HFFc6 (cell line): ENCODE results near the gene FAM221A. TPM values are rescaled to one million over a fixed set of nuclear protein-coding genes. Genes with fewer than 3 reads are reported as not detected.

Source experiments
- DNase-seq: peaks from one replicate; pipeline ENCODE4 v3.0.0-alpha.2; 2018
- H3K27ac Mint-ChIP-seq: 2 replicates; pipeline ENCODE4 v1.8.0; 2020; ENCODE audit warnings: mild to moderate bottlenecking, mixed read lengths
- H3K27me3 Mint-ChIP-seq: 2 replicates; pipeline ENCODE4 v1.8.0; 2021; ENCODE audit warnings: mild to moderate bottlenecking, moderate library complexity, mixed read lengths; ENCODE audit not compliant: insufficient read depth
- H3K36me3 Mint-ChIP-seq: 2 replicates; pipeline ENCODE4 v1.8.0; 2021; ENCODE audit warnings: low read depth, mixed read lengths
- H3K4me1 Mint-ChIP-seq: 2 replicates; pipeline ENCODE4 v1.8.0; 2020; ENCODE audit warnings: low read depth, mixed read lengths
- H3K4me3 Mint-ChIP-seq: 2 replicates; pipeline ENCODE4 v1.8.0; 2020; ENCODE audit warnings: mild to moderate bottlenecking, moderate library complexity, mixed read lengths
- H3K9me3 Mint-ChIP-seq: 2 replicates; pipeline ENCODE4 v1.8.0; 2020; ENCODE audit warnings: mild to moderate bottlenecking, mixed read lengths
- CTCF ChIP-seq: fragments of 200-600 bp; sonication (generic); IDR thresholded peaks from 2 replicates; pipeline ENCODE4 v1.5.0; 2021; ENCODE audit warnings: antibody characterized with exemption, mild to moderate bottlenecking
- long read RNA-seq: library from polyadenylated mRNA; unstranded; transcript quantifications from one replicate; pipeline ENCODE4 v2.0.0, GENCODE V29; 2019
- total RNA-seq, 6 experiments: library from RNA; stranded (reverse); fragmentation: NEBNext Ultra II Directional; extraction: Animal tissue kit (Norgen Biotek cat#: 25700); gene quantifications; 2 replicates in 1 of 6; 3 replicates in 5 of 6; pipeline ENCODE4 v1.2.3, GENCODE V29; 2021

The FAM221A gene, protein sequence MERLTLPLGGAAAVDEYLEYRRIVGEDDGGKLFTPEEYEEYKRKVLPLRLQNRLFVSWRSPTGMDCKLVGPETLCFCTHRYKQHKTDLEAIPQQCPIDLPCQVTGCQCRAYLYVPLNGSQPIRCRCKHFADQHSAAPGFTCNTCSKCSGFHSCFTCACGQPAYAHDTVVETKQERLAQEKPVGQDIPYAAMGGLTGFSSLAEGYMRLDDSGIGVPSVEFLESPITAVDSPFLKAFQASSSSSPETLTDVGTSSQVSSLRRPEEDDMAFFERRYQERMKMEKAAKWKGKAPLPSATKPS
- under 1 TPM in 2 of 6 experiments, not detected in 4; 0.09 to 0.14 TPM for total RNA-seq
- long read RNA-seq: 0 reads

DNA sequence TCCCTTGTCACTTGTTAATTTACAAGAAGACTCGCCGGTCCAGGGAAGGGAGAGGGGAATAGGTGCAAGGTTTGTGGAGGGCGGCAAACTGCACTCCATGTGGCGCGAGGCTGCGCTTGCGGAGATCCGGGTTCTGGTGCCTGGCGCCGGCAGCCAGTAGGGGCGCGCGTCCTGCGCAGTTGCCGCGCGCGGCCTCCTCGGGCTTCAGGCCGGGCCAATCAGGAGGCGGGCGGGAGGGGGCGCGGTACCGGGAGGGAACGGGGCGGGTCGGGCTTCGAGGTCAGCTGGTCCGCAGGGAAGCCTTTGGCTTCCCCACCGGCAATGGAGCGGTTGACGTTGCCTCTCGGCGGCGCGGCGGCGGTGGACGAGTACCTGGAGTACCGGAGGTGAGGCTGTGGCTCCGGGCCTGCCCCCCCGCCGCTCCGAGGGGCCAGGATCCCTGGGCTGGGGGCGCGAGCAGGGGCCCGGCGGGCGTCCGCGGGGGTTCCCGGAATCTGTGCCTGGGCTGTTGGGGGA is at the start of gene FAM221A:
Gene FAM221A (plus strand): TSS at position 302 of the 516 bp plus-strand sequence. CDS start 20 bp downstream, at position 322.
- peaks cover 10% of the 10 kb centered on the region for H3K27me3 Mint-ChIP-seq
- no peaks in the 10 kb centered on the region for H3K9me3 Mint-ChIP-seq
- no peaks in the 10 kb centered on the region for H3K4me1 Mint-ChIP-seq
- no peaks in the 10 kb centered on the region for H3K36me3 Mint-ChIP-seq
- H3K4me3 Mint-ChIP-seq: peak within 1 kb of the TSS; percentile 34
- no peak within 1 kb of the TSS for H3K27ac Mint-ChIP-seq
- TF ChIP-seq CTCF: peak; percentile 63
- no peak for DNase-seq

DNA sequence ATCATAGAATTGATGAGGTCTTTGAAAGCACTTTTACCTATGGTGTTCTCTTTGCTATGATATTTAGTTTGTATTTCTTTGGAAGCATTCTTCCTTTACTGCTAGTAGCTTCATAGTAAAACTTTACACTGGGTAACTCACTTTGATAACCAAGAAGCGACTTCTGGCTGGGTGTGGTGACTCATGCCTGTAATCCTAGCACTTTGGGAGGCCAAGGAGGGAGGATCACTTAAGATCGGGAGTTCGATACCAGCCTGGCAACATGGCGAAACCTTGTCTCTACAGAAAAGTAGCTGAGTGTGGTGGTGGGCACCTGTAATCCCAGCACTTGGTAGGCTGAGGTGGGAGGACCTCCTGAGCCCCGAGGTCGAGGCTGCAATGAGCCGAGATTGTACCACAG is 46.6 kb upstream of the FAM221A start:
- Mint-ChIP-seq H3K4me1 (no peaks in the 10 kb centered on the region), H3K36me3 (no peaks in the 10 kb centered on the region), H3K27me3 (0 out of 2 replicates have a peak, but pooled peaks cover 2% of the 10 kb centered on the region), H3K27ac (no peak overlapping the region), H3K9me3 (no peaks in the 10 kb centered on the region), H3K4me3 (no peak overlapping the region)
- DNase-seq: no peak
- no peak for TF ChIP-seq CTCF

DNA sequence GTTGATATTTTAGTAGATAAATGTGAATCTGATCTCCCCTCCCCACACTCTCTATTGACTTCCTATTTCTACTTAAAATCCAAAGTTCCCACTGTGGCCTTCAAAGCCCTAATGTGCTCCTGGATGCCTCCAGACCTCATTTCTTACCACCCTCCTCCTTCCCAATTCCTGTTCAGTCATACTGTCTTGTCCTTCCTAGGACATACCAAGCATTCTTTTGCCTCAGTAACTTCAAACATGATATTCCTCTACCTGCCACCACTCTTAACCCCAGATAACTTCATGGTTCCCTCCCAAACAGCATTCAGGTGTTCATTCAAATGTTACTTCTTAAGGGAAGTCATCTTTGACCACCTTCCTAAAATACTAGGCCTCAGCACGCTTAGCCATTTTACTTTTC is 34.2 kb upstream of the FAM221A start:
- no peak for TF ChIP-seq CTCF
- Mint-ChIP-seq H3K27me3 (no peaks in the 10 kb centered on the region), H3K36me3 (no peaks in the 10 kb centered on the region), H3K9me3 (no peaks in the 10 kb centered on the region), H3K4me3 (no peak overlapping the region), H3K27ac (no peak overlapping the region), H3K4me1 (peaks cover 7% of the 10 kb centered on the region)
- DNase-seq: no peak

GRCh38 chr7:23653942-23654341 is 26.1 kb upstream of the FAM221A start:
- Mint-ChIP-seq H3K36me3 (peaks cover 9% of the 10 kb centered on the region), H3K9me3 (peaks cover 26% of the 10 kb centered on the region), H3K4me3 (no peak overlapping the region), H3K27ac (no peak overlapping the region), H3K27me3 (peaks cover 1% of the 10 kb centered on the region), H3K4me1 (no peaks in the 10 kb centered on the region)
- TF ChIP-seq CTCF: no peak
- DNase-seq: no peak

DNA sequence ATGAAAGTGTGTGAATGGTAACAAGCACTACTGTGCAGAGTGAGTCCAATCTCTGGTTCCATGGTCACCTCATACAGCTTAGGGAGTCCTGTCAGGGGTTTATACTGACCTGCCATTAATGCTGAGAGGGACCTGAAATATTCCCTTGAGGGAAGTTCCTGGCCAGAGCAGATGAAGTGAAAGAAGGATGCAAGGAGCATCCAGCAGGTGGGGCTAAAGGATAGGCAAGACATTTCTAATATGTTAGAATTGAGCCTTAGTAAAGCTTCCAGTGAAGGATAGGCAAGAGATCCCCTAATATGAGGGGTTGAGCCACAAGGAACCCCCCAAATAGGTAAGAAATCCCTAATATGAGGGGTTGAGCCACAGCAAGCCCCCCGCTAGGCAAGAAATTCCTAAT is 25.5 kb upstream of the FAM221A start:
- no peak overlapping the region for H3K27ac Mint-ChIP-seq
- DNase-seq: no peak
- H3K4me1 Mint-ChIP-seq: no peaks in the 10 kb centered on the region
- peaks cover 9% of the 10 kb centered on the region for H3K36me3 Mint-ChIP-seq
- H3K4me3 Mint-ChIP-seq: no peak overlapping the region
- H3K9me3 Mint-ChIP-seq: peaks cover 26% of the 10 kb centered on the region
- peaks cover 1% of the 10 kb centered on the region for H3K27me3 Mint-ChIP-seq
- TF ChIP-seq CTCF: peak; percentile 57
